PFSK-1 (cell line): Measurements from ENCODE around the gene SMIM26. TPM values are rescaled to one million over a fixed set of nuclear protein-coding genes. Genes with fewer than 3 reads are reported as not detected.
A peak's percentile ranks its signal among the peaks of the same experiment; 100 is the strongest.

Source experiments
- FOXP2 ChIP-seq: optimal IDR thresholded peaks from 2 replicates; pipeline ENCODE3; 2011; ENCODE audit warnings: borderline replicate concordance, control low read depth, inconsistent platforms; ENCODE audit not compliant: insufficient read depth; ENCODE audit errors: extremely low read length, extremely low read depth
- POLR2AphosphoS5 ChIP-seq: IDR thresholded peaks from 2 replicates; pipeline ENCODE4 v1.6.1; 2012; ENCODE audit warnings: low read depth, mild to moderate bottlenecking, control low read depth, low read length, moderate library complexity
- SIN3A ChIP-seq: IDR thresholded peaks from 2 replicates; pipeline ENCODE4 v1.6.1; 2012; ENCODE audit warnings: mild to moderate bottlenecking, low read length, moderate library complexity, borderline replicate concordance; ENCODE audit not compliant: insufficient read depth
- TAF1 ChIP-seq: IDR thresholded peaks from 2 replicates; pipeline ENCODE4 v1.6.1; 2012; ENCODE audit warnings: low read length, control low read depth, borderline replicate concordance; ENCODE audit not compliant: insufficient read depth
- polyA plus RNA-seq: library from polyadenylated mRNA; unstranded; fragments of >200 nt; gene quantifications from one replicate; pipeline ENCODE4 v1.2.1, GENCODE V29; 2012; ENCODE audit warnings: low read depth, missing spikeins; ENCODE audit not compliant: insufficient read length
- TF ChIP-seq, protein P1 (sequence below), 2 experiments: IDR thresholded peaks; 2 replicates each; pipeline versions ENCODE4 v1.6.1 to v1.8.0; 2011 to 2012; ENCODE audit warnings: low read depth in 2 of 2, low read length in 2 of 2, control low read depth in 1 of 2, inconsistent platforms in 1 of 2, mild to moderate bottlenecking in 1 of 2, moderate library complexity in 1 of 2; ENCODE audit not compliant: insufficient read depth in 1 of 2

Gene SMIM26, protein sequence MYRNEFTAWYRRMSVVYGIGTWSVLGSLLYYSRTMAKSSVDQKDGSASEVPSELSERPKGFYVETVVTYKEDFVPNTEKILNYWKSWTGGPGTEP
- 102 TPM for polyA plus RNA-seq

GRCh38 chr20:18566892-18567738 lies at the start of gene SMIM26:
Gene SMIM26 (plus strand): TSS chr20:18567432. CDS start chr20:18567479, 47 bp downstream.
- TF ChIP-seq FOXP2 (peak; percentile 39), SIN3A (0 out of 2 replicates have a peak, but pooled peaks have one; percentile 9), TAF1 (0 out of 2 replicates have a peak, but pooled peaks have one; percentile 16), POLR2AphosphoS5 (peak; percentile 90)
- TF ChIP-seq, protein P1, sequence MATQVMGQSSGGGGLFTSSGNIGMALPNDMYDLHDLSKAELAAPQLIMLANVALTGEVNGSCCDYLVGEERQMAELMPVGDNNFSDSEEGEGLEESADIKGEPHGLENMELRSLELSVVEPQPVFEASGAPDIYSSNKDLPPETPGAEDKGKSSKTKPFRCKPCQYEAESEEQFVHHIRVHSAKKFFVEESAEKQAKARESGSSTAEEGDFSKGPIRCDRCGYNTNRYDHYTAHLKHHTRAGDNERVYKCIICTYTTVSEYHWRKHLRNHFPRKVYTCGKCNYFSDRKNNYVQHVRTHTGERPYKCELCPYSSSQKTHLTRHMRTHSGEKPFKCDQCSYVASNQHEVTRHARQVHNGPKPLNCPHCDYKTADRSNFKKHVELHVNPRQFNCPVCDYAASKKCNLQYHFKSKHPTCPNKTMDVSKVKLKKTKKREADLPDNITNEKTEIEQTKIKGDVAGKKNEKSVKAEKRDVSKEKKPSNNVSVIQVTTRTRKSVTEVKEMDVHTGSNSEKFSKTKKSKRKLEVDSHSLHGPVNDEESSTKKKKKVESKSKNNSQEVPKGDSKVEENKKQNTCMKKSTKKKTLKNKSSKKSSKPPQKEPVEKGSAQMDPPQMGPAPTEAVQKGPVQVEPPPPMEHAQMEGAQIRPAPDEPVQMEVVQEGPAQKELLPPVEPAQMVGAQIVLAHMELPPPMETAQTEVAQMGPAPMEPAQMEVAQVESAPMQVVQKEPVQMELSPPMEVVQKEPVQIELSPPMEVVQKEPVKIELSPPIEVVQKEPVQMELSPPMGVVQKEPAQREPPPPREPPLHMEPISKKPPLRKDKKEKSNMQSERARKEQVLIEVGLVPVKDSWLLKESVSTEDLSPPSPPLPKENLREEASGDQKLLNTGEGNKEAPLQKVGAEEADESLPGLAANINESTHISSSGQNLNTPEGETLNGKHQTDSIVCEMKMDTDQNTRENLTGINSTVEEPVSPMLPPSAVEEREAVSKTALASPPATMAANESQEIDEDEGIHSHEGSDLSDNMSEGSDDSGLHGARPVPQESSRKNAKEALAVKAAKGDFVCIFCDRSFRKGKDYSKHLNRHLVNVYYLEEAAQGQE (IDR thresholded peaks at IDR 0.05; ENCODE audit: insufficient read depth in 1 of 2, low read depth in 2 of 2, low read length in 2 of 2), result peak in 1 of 2 experiments; percentile 34; a peak in 1 of 4 replicates

DNA sequence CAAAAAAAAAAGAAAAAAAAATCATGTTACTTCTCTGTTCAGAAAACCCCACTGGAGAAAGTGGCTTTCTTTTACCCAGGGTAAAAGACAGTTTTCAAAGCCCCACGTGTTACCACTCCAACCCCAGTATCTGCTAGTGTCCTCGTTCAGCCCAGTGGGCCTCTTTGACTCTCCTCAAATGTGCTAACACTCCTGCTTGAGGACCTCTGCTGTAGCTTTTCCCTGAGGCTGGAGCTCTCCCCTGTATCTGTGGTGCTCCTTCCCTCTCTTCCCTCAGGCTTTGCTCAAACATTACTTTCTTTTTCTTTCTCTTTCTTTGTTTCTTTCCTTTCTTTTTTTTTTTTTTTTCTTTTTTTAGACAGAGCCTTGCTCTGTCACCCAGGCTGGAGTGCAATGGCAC lies 44.2 kb upstream of the SMIM26 start:
- TF ChIP-seq SIN3A (no peak), POLR2AphosphoS5 (no peak), TAF1 (no peak), FOXP2 (no peak)
- TF ChIP-seq, protein P1 (IDR thresholded peaks at IDR 0.05; ENCODE audit: insufficient read depth in 1 of 2, low read depth in 2 of 2, low read length in 2 of 2), result no peak

DNA sequence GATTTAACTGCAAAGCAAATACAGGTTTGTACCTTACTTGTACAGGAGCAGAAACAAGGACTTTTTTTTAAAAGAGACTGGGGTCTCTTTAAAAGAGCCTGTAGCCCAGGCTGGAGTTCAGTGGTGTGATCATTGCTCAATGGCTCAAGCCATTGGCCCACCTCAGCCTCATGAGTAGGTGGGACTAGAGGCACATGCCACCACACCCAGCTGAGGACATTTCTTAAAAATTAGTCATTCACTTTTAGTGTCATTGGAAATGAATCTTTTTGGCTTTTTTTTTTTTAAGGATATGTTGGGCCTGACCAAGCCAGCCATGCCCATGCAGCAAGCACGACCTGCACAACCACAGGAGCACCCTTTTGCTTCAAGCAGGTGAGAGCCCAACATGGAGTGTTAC lies 42.6 kb upstream of the SMIM26 start:
- no peak for TF ChIP-seq FOXP2
- TF ChIP-seq TAF1, result no peak
- TF ChIP-seq, protein P1 (IDR thresholded peaks at IDR 0.05; ENCODE audit: insufficient read depth in 1 of 2, low read depth in 2 of 2, low read length in 2 of 2), result no peak
- no peak for TF ChIP-seq SIN3A
- no peak for TF ChIP-seq POLR2AphosphoS5

DNA sequence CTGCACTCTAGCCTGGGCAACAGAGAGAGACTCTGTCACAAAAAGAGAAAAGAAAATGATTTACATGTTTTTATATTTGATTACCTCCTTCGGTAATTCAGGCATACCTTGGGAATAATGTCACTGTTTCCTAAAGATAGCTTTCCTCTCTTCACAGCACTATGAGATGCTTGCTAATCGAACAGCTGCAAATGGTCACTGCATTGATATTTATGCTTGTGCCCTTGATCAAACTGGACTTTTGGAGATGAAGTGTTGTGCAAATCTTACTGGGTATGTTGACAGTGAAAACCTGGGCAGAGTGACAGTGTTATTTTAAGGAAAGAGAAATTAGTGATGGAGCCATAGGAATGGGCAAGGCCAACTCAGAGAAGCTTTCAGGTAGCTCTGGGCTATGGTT lies 39.9 kb upstream of the SMIM26 start:
- TF ChIP-seq POLR2AphosphoS5, result no peak
- no peak for TF ChIP-seq FOXP2
- TF ChIP-seq, protein P1 (IDR thresholded peaks at IDR 0.05; ENCODE audit: insufficient read depth in 1 of 2, low read depth in 2 of 2, low read length in 2 of 2), result no peak
- TF ChIP-seq TAF1, result no peak
- TF ChIP-seq SIN3A, result no peak
